Chondrocyte (in vitro differentiated cells): Measurements from ENCODE around the gene ABHD12. TPM values are rescaled to one million over a fixed set of nuclear protein-coding genes. Genes with fewer than 3 reads are reported as not detected.

Experiments
- DNase-seq: peaks from one replicate; pipeline ENCODE4 v3.0.0; 2021; ENCODE audit warnings: mixed read lengths, low spot score
- H3K27ac Mint-ChIP-seq: one replicate; pipeline ENCODE4 v1.8.0; 2021; ENCODE audit warnings: mild to moderate bottlenecking, moderate library complexity, mixed read lengths; ENCODE audit not compliant: unreplicated experiment
- H3K27me3 Mint-ChIP-seq: 2 replicates; pipeline ENCODE4 v1.8.0; 2021; ENCODE audit warnings: low read depth, mixed read lengths
- H3K36me3 Mint-ChIP-seq: 2 replicates; pipeline ENCODE4 v1.8.0; 2021; ENCODE audit warnings: low read depth, mixed read lengths
- H3K4me1 Mint-ChIP-seq: 2 replicates; pipeline ENCODE4 v1.8.0; 2021; ENCODE audit warnings: low read depth, mild to moderate bottlenecking, mixed read lengths
- H3K4me3 Mint-ChIP-seq: one replicate; pipeline ENCODE4 v1.8.0; 2021; ENCODE audit warnings: mild to moderate bottlenecking, moderate library complexity, mixed read lengths; ENCODE audit not compliant: unreplicated experiment
- H3K9me3 Mint-ChIP-seq: 2 replicates; pipeline ENCODE4 v1.8.0; 2021; ENCODE audit warnings: low read depth, mixed read lengths
- CTCF ChIP-seq: fragments of 200-600 bp; sonication (generic); IDR thresholded peaks from 2 replicates; pipeline ENCODE4 v1.5.0; 2021; ENCODE audit warnings: antibody characterized with exemption, mild to moderate bottlenecking, moderate library complexity
- total RNA-seq: library from RNA; stranded (reverse); gene quantifications from 3 replicates; pipeline ENCODE4 v1.2.1, GENCODE V29; 2021

Gene ABHD12
- total RNA-seq, 1 donor from 2014 or later: 49.4 TPM

- Mint-ChIP-seq H3K4me1 (no peaks in the 10 kb centered on the region), H3K9me3 (peaks cover 6% of the 10 kb centered on the region), H3K27ac (no peak overlapping the region), H3K27me3 (no peaks in the 10 kb centered on the region), H3K36me3 (peaks cover 5% of the 10 kb centered on the region), H3K4me3 (no peak overlapping the region)
- no peak for TF ChIP-seq CTCF
- DNase-seq: no peak
Measured at GRCh38 chr20:25325073-25325472, 65.6 kb downstream of the ABHD12 start.

GRCh38 chr20:25324412-25324811 lies 66.2 kb downstream of the ABHD12 start:
- no peak for TF ChIP-seq CTCF
- no peaks in the 10 kb centered on the region for H3K4me1 Mint-ChIP-seq
- H3K9me3 Mint-ChIP-seq: peaks cover under 1% of the 10 kb centered on the region
- no peak overlapping the region for H3K4me3 Mint-ChIP-seq
- no peaks in the 10 kb centered on the region for H3K27me3 Mint-ChIP-seq
- no peak overlapping the region for H3K27ac Mint-ChIP-seq
- DNase-seq: no peak
- peaks cover 2% of the 10 kb centered on the region for H3K36me3 Mint-ChIP-seq

- no peak for DNase-seq
- H3K27ac Mint-ChIP-seq: no peak overlapping the region
- no peaks in the 10 kb centered on the region for H3K4me1 Mint-ChIP-seq
- H3K4me3 Mint-ChIP-seq: no peak overlapping the region
- no peak for TF ChIP-seq CTCF
- no peaks in the 10 kb centered on the region for H3K27me3 Mint-ChIP-seq
- H3K9me3 Mint-ChIP-seq: no peaks in the 10 kb centered on the region
- peaks cover 2% of the 10 kb centered on the region for H3K36me3 Mint-ChIP-seq
Measured at GRCh38 chr20:25323496-25324246, 67.0 kb downstream of the ABHD12 start.

DNA sequence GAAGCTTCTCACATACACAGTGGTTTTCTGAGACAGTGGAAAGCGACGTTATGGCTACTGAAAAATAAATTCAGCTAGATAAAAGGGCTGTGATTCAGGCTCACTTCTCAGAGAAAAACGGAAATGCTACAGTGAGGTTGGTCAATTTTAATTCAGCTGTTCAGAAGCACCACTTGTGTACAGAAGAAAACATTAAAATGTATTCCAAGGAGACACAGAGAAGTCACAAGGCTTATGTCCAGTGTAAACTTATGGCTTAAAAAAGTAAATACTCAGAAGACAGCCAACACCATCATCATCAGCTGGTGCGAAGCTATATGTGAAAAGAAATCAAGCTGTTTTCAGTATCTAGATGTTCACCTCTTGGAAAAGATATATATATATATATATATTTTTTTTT lies 68.6 kb downstream of the ABHD12 start:
- peaks cover 2% of the 10 kb centered on the region for H3K36me3 Mint-ChIP-seq
- no peak overlapping the region for H3K27ac Mint-ChIP-seq
- DNase-seq: no peak
- H3K27me3 Mint-ChIP-seq: no peaks in the 10 kb centered on the region
- H3K9me3 Mint-ChIP-seq: no peaks in the 10 kb centered on the region
- TF ChIP-seq CTCF: no peak
- H3K4me3 Mint-ChIP-seq: no peak overlapping the region
- no peaks in the 10 kb centered on the region for H3K4me1 Mint-ChIP-seq

GRCh38 chr20:25321262-25321831 lies 69.3 kb downstream of the ABHD12 start:
- DNase-seq: no peak
- TF ChIP-seq CTCF: no peak
- H3K36me3 Mint-ChIP-seq: peaks cover 2% of the 10 kb centered on the region

More at GRCh38 chr20:25321262-25321831, 69.3 kb downstream of the ABHD12 start:
- no peak overlapping the region for H3K4me3 Mint-ChIP-seq
- H3K9me3 Mint-ChIP-seq: no peaks in the 10 kb centered on the region
- no peaks in the 10 kb centered on the region for H3K4me1 Mint-ChIP-seq
- H3K27me3 Mint-ChIP-seq: no peaks in the 10 kb centered on the region
- H3K27ac Mint-ChIP-seq: no peak overlapping the region
